Activated naive CD4-positive, alpha-beta T cell treated with anti-CD3 and anti-CD28 coated beads, Interleukin-2, amount 10 ng/mL, durations not matched to agents 7 days and 5 days (primary cell): ENCODE measurements around the gene EFCAB6.

Experiments
- CTCF ChIA-PET: fragments of 350-600 bp; sonication (Branson Sonifier 250); formaldehyde crosslinking; loops from one replicate; lab custom pipeline; 2021; ENCODE audit warnings: antibody characterized with exemption; lab: Charles Lee
- DNase-seq: peaks from one replicate; pipeline ENCODE4 v3.0.0-alpha.2; 2020
- H3K27ac Mint-ChIP-seq: one replicate; pipeline ENCODE4 v1.8.0; 2021; ENCODE audit warnings: mild to moderate bottlenecking, moderate library complexity, mixed read lengths
- H3K27me3 Mint-ChIP-seq: one replicate; pipeline ENCODE4 v1.8.0; 2021; ENCODE audit warnings: mild to moderate bottlenecking, mixed read lengths
- H3K36me3 Mint-ChIP-seq: one replicate; pipeline ENCODE4 v1.8.0; 2021; ENCODE audit warnings: mixed read lengths
- H3K4me1 Mint-ChIP-seq: one replicate; pipeline ENCODE4 v1.8.0; 2021; ENCODE audit warnings: mixed read lengths
- H3K4me3 Mint-ChIP-seq: one replicate; pipeline ENCODE4 v1.8.0; 2021; ENCODE audit warnings: mild to moderate bottlenecking, moderate library complexity, mixed read lengths
- H3K9me3 Mint-ChIP-seq: one replicate; pipeline ENCODE4 v1.8.0; 2021; ENCODE audit warnings: mixed read lengths

The EFCAB6 gene

DNA sequence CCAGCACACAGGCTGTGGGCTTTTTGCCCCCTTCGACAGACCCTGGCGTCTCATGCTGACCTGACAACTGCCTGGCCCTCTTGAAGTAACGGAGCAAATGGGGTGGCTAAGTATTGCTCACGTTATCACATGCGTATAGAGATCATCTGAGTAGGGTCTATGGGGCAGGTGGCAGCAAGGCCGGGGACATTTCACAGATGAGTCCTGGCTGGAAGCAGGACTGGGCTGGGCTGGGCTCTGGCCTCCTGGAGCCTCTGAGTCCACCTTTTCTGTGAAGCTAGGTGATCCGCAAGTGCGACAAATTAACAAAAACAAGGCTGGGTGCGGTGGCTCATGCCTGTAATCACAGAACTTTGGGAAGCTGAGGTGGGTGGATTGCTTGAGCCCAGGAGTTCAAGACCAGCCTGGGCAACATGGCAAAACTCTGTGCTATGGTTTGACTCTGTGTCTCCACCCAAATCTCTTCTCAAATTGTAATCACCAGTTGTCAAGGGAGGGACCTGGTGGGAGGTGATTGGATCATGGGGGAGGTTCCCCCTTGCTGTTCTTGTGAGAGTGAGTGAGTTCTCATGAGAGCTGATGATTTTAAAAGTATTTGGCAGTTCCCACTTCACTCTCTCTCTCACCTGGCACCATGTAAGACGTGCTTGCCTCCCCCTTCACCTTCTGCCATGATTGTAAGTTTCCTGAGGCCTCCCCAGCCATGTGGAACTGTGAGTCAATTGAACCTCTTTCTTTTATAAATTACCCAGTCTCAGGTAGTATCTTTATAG lies 278.3 kb downstream of the EFCAB6 start:
- no peak for DNase-seq
- CTCF ChIA-PET = no interaction called here
- H3K27ac Mint-ChIP-seq = no peak overlapping the region
- no peaks in the 10 kb centered on the region for H3K36me3 Mint-ChIP-seq
- H3K4me1 Mint-ChIP-seq = peaks cover 2% of the 10 kb centered on the region
- H3K9me3 Mint-ChIP-seq = no peaks in the 10 kb centered on the region
- H3K27me3 Mint-ChIP-seq = peaks cover 13% of the 10 kb centered on the region
- no peak overlapping the region for H3K4me3 Mint-ChIP-seq

DNA sequence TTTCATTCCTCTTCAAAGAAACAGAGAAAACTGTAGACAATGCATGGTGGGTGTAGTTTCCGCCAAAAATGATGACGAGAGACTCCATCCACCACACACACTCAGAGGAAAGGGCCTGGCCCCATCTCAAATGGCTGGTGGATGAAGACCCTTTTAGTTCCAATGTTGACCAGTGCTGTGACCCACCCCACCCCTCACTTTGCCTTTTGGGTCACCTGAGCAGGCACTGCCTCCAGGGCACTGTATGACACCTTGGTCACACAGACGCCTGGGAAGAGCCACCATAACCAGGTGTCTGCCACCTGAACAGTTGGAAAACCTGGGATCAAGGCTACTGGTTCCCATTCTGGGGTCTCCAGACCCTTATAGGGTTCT lies 279.0 kb downstream of the EFCAB6 start:
- Mint-ChIP-seq H3K4me3 (no peak overlapping the region), H3K27me3 (peaks cover 12% of the 10 kb centered on the region), H3K9me3 (no peaks in the 10 kb centered on the region), H3K27ac (no peak overlapping the region), H3K36me3 (no peaks in the 10 kb centered on the region), H3K4me1 (peaks cover 2% of the 10 kb centered on the region)
- CTCF ChIA-PET = no interaction called here
- DNase-seq = no peak

DNA sequence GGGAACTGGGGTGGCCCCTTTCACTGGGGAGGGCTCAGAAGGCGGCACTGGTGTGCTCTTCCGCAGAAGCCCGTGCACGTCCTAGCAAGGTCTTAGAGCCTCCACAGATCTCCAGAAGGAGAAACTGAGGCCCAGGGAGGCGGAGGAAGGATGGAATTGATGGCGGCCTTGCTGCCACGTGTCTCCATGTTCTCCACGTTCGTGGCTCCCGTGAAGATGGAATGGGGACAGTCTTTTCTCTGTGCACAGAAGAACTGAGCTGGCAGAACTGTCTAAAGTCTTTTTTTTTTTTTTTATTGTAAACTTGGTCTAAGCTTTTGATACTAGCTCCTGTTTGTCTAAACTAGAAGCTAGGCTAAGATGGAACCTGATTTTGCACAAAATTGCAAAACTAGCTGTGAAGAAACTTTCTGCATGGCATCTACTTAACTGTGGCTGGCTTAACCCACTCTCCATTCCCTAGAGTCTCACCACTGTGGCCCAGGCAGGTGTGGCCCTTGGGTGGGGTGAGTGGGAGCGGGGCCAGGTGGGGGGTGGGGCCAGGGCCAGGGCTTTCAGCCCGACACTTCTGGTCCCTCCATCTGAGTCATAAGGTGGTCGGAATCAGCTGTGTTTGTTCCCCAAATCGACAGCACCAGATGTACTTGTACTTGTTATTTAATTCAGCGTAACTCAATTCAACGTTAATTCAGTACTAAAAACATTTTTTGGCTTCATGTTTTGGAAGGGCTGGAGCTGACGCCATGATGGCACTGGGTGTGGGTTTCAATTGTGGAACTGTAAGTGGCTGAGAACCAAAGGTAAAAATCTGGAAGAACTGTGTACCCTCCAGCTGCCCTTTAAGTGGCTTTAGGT lies 279.6 kb downstream of the EFCAB6 start:
- Mint-ChIP-seq H3K27ac (no peak overlapping the region), H3K9me3 (no peaks in the 10 kb centered on the region), H3K36me3 (no peaks in the 10 kb centered on the region), H3K27me3 (peaks cover 12% of the 10 kb centered on the region), H3K4me3 (no peak overlapping the region), H3K4me1 (peaks cover 2% of the 10 kb centered on the region)
- CTCF ChIA-PET = no interaction called here
- no peak for DNase-seq

DNA sequence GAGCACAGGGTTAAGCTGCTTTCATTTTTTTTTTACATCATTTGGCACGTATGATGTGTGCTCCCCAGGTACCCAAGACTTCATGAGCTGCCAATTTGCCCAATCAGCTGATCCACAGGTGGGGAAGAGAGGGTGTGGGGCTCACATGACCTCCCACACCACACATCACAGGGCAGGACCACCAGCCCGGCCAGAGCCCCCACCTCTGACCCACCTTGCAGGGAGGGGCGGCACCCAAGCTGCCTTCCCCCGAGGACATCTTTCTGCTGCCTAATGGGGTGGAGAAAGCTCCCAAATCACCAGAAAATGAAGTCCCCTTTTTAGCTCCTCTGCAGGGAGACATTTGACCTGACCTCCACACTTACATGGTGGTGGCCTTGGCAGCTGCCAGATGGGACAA lies 280.5 kb downstream of the EFCAB6 start:
- Mint-ChIP-seq H3K36me3 (no peaks in the 10 kb centered on the region), H3K4me3 (no peak overlapping the region), H3K9me3 (no peaks in the 10 kb centered on the region), H3K27ac (no peak overlapping the region), H3K4me1 (peaks cover 2% of the 10 kb centered on the region), H3K27me3 (peaks cover 12% of the 10 kb centered on the region)
- no peak for DNase-seq
- CTCF ChIA-PET = no interaction called here

DNA sequence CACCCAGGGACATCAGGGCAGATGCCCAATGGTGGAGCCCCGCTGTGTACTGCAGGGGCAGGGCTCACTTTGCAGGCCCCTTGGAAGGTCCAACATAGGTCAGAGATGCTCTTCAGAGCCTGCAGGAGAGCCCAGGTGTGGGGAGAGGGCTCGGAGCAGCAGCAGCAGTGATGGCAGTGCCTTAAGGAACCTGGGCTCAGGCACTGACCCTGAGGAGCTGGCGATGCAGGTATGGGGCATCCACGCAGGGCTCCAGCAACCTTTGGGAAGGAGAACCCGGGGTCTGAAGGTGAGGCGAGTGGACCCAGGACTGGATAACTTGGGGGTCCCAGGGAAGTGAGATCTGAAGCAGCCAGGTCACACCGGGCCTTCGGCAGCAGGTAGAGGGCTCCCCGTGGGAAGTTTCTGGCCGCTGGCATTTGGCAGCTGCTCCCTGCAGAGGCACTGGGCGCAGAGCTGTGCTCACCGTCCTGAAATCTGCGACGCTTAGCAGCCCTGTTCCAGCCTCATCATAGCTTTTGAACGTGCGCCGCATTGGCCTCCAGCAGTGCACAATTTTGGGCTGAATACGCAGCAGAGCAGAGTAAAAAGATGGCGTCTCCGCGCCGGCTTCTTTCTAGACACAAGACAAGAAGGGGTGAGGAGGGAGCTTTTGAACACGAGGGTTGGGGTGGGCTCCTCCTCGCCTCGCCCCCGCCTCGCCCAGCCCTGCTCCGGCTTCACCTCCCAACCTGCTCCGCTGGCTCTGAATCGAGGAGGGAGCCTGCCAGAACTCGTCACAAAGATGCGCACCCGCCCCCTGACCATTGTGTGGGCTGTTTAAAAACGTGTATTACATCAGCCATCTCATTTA lies 281.5 kb downstream of the EFCAB6 start:
- Mint-ChIP-seq H3K27ac (no peak overlapping the region), H3K36me3 (no peaks in the 10 kb centered on the region), H3K4me1 (peaks cover 2% of the 10 kb centered on the region), H3K9me3 (no peaks in the 10 kb centered on the region), H3K27me3 (peaks cover 11% of the 10 kb centered on the region), H3K4me3 (no peak overlapping the region)
- no peak for DNase-seq
- CTCF ChIA-PET = no interaction called here

DNA sequence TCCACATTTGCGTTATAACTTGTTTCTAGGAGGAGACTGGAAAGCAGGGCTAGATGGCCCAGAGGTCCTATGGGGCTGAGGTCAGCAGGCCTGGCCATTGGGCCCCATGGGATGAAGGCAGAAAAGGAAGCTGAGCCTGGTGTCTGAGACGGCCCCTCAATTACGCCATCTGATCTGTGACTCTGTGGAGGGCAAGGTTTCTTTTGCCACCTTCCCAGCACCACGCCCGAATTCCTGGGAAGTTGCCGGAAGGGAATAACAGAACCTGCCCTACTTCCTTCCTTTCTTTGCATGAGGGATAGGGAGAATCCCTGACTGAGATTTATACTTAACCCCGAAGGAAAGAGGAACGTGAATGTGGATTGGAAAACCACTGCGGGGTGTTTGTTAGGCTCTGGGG lies 282.2 kb downstream of the EFCAB6 start:
- peaks cover 8% of the 10 kb centered on the region for H3K27me3 Mint-ChIP-seq
- CTCF ChIA-PET = no interaction called here
- no peaks in the 10 kb centered on the region for H3K9me3 Mint-ChIP-seq
- H3K27ac Mint-ChIP-seq = no peak overlapping the region
- H3K4me1 Mint-ChIP-seq = peaks cover 2% of the 10 kb centered on the region
- no peak overlapping the region for H3K4me3 Mint-ChIP-seq
- no peaks in the 10 kb centered on the region for H3K36me3 Mint-ChIP-seq
- DNase-seq = no peak

DNA sequence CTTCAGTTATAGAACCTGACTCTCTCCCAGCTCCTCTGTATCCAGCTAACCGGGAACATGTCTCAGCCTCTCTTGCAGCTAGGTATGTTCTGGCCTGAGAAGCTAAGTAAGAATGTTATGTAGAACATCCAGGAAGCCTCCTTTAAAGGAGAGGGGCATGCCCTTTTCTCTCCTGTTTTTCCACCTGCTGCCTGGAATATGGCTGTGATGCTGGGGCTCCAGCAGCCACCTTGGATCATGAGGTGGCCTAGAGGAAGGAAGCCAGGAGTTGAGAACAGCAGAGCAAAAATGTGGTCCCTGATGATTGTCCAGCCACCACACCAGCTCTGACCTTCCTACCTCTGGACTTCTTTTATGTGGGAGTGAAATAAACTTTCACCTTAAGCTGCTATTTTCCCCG lies 282.6 kb downstream of the EFCAB6 start:
- Mint-ChIP-seq H3K9me3 (no peaks in the 10 kb centered on the region), H3K4me3 (no peak overlapping the region), H3K27ac (no peak overlapping the region), H3K27me3 (peaks cover 8% of the 10 kb centered on the region), H3K36me3 (no peaks in the 10 kb centered on the region), H3K4me1 (peaks cover 2% of the 10 kb centered on the region)
- no peak for DNase-seq
- CTCF ChIA-PET = no interaction called here

DNA sequence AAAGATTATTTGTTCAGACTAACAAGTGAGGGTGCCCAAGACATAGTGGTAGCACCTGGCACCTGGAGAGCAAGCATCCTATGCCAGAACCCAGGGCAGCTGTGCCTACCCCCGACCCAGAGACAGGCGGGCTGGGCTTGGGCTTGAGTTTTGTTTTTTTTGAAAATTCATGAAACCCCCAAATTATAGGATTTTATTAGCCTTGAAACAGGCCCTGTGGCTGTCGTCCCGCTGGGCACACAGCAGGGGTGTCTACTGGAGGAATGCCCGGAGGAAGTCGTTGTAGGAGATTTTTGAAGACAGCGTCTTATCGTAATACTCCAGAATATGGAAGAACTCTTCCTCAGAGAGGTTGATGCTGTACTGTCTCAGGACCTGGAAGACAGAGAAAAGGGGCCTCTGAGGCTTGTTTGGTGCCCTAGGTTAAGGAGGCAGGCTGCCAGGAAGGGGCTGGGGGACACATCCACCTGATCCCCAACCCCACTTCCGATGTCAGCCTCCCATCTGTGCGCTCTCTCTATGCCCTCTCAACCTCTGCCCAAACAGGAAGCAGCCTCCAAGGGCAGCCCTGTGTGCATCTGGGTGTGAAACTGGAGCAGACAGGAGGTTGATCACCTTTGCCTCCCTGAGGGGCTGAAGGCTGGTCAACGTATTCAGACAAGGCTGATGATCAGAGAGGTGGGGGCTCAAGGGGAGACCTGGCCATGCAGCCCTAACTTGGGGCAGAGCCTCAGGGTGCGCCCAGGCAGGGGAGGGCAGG lies 283.3 kb downstream of the EFCAB6 start:
- Mint-ChIP-seq H3K4me1 (peaks cover 2% of the 10 kb centered on the region), H3K27ac (no peak overlapping the region), H3K9me3 (no peaks in the 10 kb centered on the region), H3K36me3 (no peaks in the 10 kb centered on the region), H3K27me3 (peaks cover 8% of the 10 kb centered on the region), H3K4me3 (no peak overlapping the region)
- no peak for DNase-seq
- CTCF ChIA-PET = no interaction called here

DNA sequence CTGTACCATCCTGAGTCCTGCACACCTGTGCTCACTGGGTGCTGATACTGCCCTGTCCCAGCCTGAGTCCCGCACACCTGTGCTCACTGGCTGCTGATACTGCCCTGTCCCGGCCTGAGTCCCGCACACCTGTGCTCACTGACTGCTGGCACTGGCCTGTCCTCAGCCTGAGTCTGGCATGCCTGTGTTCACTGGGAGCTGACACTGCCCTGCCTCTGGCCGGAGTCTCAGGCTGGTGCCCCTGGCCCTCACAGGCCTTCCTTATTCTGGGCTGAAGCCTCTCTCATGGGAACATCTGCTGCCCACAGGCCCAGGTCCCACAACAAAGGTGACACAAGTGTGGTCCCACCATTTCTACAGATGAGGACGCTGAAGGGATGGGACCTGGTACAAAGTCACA lies 285.2 kb downstream of the EFCAB6 start:
- peaks cover 8% of the 10 kb centered on the region for H3K27me3 Mint-ChIP-seq
- no peaks in the 10 kb centered on the region for H3K9me3 Mint-ChIP-seq
- no peaks in the 10 kb centered on the region for H3K36me3 Mint-ChIP-seq
- H3K27ac Mint-ChIP-seq = no peak overlapping the region
- CTCF ChIA-PET = no interaction called here
- DNase-seq = no peak
- no peak overlapping the region for H3K4me3 Mint-ChIP-seq
- peaks cover 2% of the 10 kb centered on the region for H3K4me1 Mint-ChIP-seq

DNA sequence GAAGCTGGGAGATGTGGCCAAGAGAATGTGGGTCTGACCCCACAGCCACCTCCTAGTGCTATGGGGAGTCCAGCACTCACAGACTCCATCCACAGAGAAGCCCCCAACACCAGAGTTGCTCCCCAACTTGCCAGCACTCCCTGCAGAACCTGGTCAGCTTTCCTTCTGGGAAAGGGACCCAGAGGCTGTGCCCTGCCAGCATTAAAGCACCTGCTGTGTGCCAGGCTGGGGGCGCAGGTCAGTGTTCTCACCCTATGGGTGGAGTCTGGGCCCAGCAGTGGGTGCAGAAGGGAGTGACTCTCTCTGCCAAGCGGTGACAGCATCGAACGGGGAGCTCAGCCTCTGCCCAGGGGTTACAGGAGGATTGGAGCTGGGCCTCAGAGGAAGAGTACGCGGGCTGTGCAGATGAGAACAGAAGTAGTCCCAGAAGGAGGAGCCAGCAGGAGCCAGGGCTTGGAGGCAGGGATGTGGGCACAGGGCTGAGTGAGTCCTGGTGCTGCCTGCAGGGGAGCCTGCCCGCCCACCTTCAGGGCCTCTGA lies 285.9 kb downstream of the EFCAB6 start:
- Mint-ChIP-seq H3K4me3 (no peak overlapping the region), H3K27ac (no peak overlapping the region), H3K4me1 (peaks cover 2% of the 10 kb centered on the region), H3K36me3 (no peaks in the 10 kb centered on the region), H3K9me3 (no peaks in the 10 kb centered on the region), H3K27me3 (peaks cover 8% of the 10 kb centered on the region)
- no peak for DNase-seq
- CTCF ChIA-PET = no interaction called here

DNA sequence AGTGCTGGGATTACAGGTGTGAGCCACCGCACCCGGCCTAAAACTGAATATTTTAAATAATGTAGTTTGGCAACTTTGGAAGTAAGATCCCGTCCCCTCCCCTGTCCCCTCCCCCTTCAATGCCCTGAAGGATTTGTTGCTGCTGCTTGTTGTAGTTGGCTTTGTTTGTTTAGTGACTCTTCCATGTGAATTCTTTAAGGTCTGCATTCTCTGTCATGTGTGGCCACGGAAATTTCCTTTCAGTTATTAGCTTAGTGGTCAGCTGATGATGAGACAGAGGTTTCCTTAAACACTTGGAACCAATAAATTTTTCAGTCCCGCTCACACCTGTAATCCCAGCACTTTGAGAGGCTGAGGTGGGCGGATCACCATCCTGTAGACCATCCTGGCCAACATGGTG lies 290.4 kb downstream of the EFCAB6 start:
- no peaks in the 10 kb centered on the region for H3K36me3 Mint-ChIP-seq
- no peaks in the 10 kb centered on the region for H3K27me3 Mint-ChIP-seq
- no peak overlapping the region for H3K27ac Mint-ChIP-seq
- H3K4me1 Mint-ChIP-seq = no peaks in the 10 kb centered on the region
- CTCF ChIA-PET = no interaction called here
- DNase-seq = no peak
- H3K9me3 Mint-ChIP-seq = no peaks in the 10 kb centered on the region
- no peak overlapping the region for H3K4me3 Mint-ChIP-seq

DNA sequence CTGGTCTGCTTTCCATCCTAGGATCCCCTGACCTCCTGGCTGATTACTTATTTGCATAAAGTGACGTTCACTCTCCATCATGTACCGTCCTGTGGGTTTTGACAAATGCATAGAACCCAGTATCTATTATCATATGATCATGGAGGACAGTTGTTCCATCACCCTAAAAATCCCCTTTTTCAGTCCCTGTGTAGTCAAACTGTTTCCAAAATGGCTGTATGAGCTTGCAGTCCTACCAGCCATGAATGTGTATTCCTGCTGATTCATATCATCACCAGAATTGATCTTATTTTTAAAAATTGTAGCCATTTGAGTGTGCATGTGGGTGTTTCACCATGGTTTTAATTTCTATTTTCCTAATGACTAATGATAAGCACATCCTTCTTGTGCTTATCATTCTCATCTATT lies 291.5 kb downstream of the EFCAB6 start:
- H3K9me3 Mint-ChIP-seq = no peaks in the 10 kb centered on the region
- no peaks in the 10 kb centered on the region for H3K36me3 Mint-ChIP-seq
- no peak for DNase-seq
- H3K4me3 Mint-ChIP-seq = no peak overlapping the region
- no peak overlapping the region for H3K27ac Mint-ChIP-seq
- CTCF ChIA-PET = no interaction called here
- H3K4me1 Mint-ChIP-seq = no peaks in the 10 kb centered on the region
- no peaks in the 10 kb centered on the region for H3K27me3 Mint-ChIP-seq

DNA sequence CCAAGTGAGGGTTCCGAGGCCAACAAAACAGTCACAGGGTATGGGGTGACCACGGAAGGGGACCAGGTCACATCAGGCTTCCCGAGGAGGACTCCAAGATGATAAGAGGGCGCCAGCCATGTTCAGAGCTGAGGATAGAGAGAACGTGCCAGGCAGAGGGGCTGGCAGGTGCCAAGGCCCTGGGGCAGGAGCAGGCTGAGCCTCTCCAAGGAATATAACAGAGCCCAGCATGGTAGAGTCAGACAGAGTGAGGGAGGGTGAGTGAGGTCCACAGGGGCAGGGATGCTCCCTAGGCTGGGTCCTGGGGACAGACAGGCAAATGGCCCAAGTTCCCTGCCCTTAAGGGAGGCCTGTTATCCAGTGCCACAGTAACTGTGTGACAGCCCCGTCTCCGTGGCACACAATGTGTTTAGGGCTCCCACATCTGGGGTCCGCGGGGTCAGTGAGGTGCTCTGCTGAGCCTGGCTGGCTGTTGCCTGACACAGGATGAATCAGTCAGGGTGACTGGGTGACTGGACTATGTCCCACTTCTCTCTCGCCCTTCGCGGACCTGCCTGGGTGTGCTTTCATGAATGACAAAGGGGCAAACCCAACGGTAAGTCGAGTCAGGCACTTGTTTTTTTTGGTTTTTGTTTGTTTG lies 295.0 kb downstream of the EFCAB6 start:
- Mint-ChIP-seq H3K4me3 (no peak overlapping the region), H3K9me3 (no peaks in the 10 kb centered on the region), H3K4me1 (no peaks in the 10 kb centered on the region), H3K36me3 (no peaks in the 10 kb centered on the region), H3K27me3 (no peaks in the 10 kb centered on the region), H3K27ac (no peak overlapping the region)
- CTCF ChIA-PET = no interaction called here
- no peak for DNase-seq
